ENCODE data around the gene KRTAP10-1.

Gene KRTAP10-1

GRCh38 chr21:44544566-44544965, 4.6 kb upstream of the KRTAP10-1 start:
- peaks cover 0 to 9% of the 10 kb centered on the region in 2 donors for H3K9me3 ChIP-seq (ENCODE audit: control insufficient read depth in 2 of 2, low read length in 2 of 2)
- no peak overlapping the region for H3K4me3 ChIP-seq (ENCODE audit: low read length in 2 of 2)
- H3K27ac ChIP-seq (ENCODE audit: low read length): no peak overlapping the region
- H3K4me1 ChIP-seq (ENCODE audit: control insufficient read depth, insufficient read depth, low read length): no peaks in the 10 kb centered on the region
- H3K36me3 ChIP-seq (ENCODE audit: control insufficient read depth in 2 of 2, insufficient read depth in 2 of 2, low read length in 2 of 2): no peaks in the 10 kb centered on the region
- H3K27me3 ChIP-seq (ENCODE audit: control insufficient read depth in 1 of 2, insufficient read depth in 2 of 2, low read length in 2 of 2): no peaks in the 10 kb centered on the region
- H3K9ac ChIP-seq (ENCODE audit: low read length in 2 of 2): no peak overlapping the region

- no peak overlapping the region for H3K27ac ChIP-seq (ENCODE audit: low read length)
These were observed 2.7 kb upstream of the KRTAP10-1 start for GRCh38 chr21:44542716-44543115.

DNA sequence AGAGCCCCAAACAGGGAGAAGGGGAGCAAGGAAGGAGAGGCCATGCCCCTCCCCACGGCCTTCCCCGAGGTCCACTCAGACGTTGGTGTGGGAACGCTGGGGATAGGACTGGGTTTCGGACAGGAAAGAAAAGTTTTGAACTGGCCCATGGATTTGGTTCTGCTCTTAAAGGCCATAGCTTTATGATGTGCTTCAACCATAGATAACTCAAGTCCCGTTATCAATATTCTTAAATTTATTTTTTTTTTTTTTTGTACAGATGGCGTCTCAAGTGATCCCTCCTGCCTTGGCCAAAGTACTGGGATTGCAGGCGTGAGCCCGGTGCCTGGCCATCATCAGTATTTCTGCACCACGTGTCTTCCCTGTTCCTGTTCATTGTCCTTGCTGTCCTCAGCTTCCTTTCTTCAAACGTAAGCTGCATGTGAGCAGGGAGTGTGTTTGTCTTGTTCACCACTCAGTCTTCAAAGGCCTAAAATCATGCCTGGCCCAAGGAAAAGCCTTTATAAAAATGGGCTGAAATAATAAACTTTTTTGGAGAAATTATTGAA, 820 bp upstream of the KRTAP10-1 start:
- Histone ChIP-seq H3K9ac (ENCODE audit: low read length in 2 of 2) (no peak overlapping the region), H3K27me3 (ENCODE audit: control insufficient read depth in 1 of 2, insufficient read depth in 2 of 2, low read length in 2 of 2) (peaks cover 0 to 2% of the 10 kb centered on the region in 2 donors), H3K27ac (ENCODE audit: low read length) (no peak overlapping the region), H3K9me3 (ENCODE audit: control insufficient read depth in 2 of 2, low read length in 2 of 2) (peaks cover 0 to 9% of the 10 kb centered on the region in 2 donors), H3K4me3 (ENCODE audit: low read length in 2 of 2) (no peak overlapping the region), H3K4me1 (ENCODE audit: control insufficient read depth, insufficient read depth, low read length) (no peaks in the 10 kb centered on the region), H3K36me3 (ENCODE audit: control insufficient read depth in 2 of 2, insufficient read depth in 2 of 2, low read length in 2 of 2) (no peaks in the 10 kb centered on the region)

More at GRCh38 chr21:44542716-44543115, 2.7 kb upstream of the KRTAP10-1 start:
- H3K4me1 ChIP-seq (ENCODE audit: control insufficient read depth, insufficient read depth, low read length): no peaks in the 10 kb centered on the region
- peaks cover 0 to 2% of the 10 kb centered on the region in 2 donors for H3K27me3 ChIP-seq (ENCODE audit: control insufficient read depth in 1 of 2, insufficient read depth in 2 of 2, low read length in 2 of 2)
- H3K4me3 ChIP-seq (ENCODE audit: low read length in 2 of 2): no peak overlapping the region
- H3K9ac ChIP-seq (ENCODE audit: low read length in 2 of 2): no peak overlapping the region
- H3K36me3 ChIP-seq (ENCODE audit: control insufficient read depth in 2 of 2, insufficient read depth in 2 of 2, low read length in 2 of 2): no peaks in the 10 kb centered on the region
- peaks cover 0 to 9% of the 10 kb centered on the region in 2 donors for H3K9me3 ChIP-seq (ENCODE audit: control insufficient read depth in 2 of 2, low read length in 2 of 2)

GRCh38 chr21:44539046-44539445, 949 bp downstream of the KRTAP10-1 start:
- H3K27ac ChIP-seq (ENCODE audit: low read length): no peak overlapping the region
- peaks cover 0 to 9% of the 10 kb centered on the region in 2 donors for H3K9me3 ChIP-seq (ENCODE audit: control insufficient read depth in 2 of 2, low read length in 2 of 2)
- H3K27me3 ChIP-seq (ENCODE audit: control insufficient read depth in 1 of 2, insufficient read depth in 2 of 2, low read length in 2 of 2): peaks cover 0 to 2% of the 10 kb centered on the region in 2 donors
- no peak overlapping the region for H3K4me3 ChIP-seq (ENCODE audit: low read length in 2 of 2)
- H3K9ac ChIP-seq (ENCODE audit: low read length in 2 of 2): no peak overlapping the region
- no peaks in the 10 kb centered on the region for H3K4me1 ChIP-seq (ENCODE audit: control insufficient read depth, insufficient read depth, low read length)
- H3K36me3 ChIP-seq (ENCODE audit: control insufficient read depth in 2 of 2, insufficient read depth in 2 of 2, low read length in 2 of 2): no peaks in the 10 kb centered on the region

DNA sequence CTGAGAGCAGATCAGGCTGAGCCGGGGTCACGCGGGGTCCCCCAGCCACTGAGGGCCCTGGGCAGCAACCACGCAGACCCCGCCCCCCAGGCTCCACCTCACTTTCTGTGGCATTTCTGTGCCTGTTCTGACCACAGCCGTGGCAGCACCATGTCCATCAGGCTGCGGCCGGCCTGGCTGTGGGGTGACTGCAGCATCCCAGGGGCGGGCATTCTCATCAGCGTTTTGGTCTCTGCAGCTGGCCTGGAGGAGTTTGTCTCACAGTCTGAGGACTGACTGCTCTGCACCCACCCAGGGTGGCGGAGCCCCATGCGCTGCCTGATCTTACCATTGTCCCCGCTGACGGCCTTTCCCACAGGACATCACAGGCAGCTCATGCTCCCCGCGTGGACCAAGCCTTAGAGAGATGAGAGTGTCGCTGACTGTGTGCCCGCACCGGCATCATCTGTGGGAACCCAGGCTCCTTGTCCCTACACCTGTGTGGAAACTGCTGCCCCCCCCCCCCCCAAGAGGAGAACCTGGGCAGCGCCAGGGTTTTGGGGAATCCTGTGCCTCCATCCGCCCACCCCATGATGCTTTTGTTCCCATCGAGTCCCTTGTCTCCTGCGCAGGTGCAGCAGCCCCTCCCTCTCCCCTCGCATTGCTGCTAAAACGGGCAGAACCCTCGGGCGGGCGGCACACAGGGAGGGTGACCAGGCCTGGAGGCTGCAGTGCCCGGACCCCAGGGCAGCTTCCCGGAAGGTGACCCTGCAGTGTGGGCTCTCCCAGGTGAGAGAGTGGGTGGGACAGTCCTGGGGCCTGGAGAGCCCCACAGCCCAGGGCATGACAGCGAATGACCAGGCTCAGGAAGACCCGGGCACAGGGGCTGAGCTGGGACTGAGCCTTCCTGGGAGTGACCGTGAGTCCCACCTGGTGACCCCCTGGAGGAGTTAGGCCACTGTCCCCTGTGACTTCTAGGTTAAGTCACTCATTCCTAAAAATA, 1.8 kb downstream of the KRTAP10-1 start:
- Histone ChIP-seq H3K27ac (ENCODE audit: low read length) (no peak overlapping the region), H3K36me3 (ENCODE audit: control insufficient read depth in 2 of 2, insufficient read depth in 2 of 2, low read length in 2 of 2) (no peaks in the 10 kb centered on the region), H3K27me3 (ENCODE audit: control insufficient read depth in 1 of 2, insufficient read depth in 2 of 2, low read length in 2 of 2) (peaks cover 0 to 2% of the 10 kb centered on the region in 2 donors), H3K9ac (ENCODE audit: low read length in 2 of 2) (no peak overlapping the region), H3K4me1 (ENCODE audit: control insufficient read depth, insufficient read depth, low read length) (no peaks in the 10 kb centered on the region), H3K4me3 (ENCODE audit: low read length in 2 of 2) (no peak overlapping the region), H3K9me3 (ENCODE audit: control insufficient read depth in 2 of 2, low read length in 2 of 2) (peaks cover 0 to 5% of the 10 kb centered on the region in 2 donors)

DNA sequence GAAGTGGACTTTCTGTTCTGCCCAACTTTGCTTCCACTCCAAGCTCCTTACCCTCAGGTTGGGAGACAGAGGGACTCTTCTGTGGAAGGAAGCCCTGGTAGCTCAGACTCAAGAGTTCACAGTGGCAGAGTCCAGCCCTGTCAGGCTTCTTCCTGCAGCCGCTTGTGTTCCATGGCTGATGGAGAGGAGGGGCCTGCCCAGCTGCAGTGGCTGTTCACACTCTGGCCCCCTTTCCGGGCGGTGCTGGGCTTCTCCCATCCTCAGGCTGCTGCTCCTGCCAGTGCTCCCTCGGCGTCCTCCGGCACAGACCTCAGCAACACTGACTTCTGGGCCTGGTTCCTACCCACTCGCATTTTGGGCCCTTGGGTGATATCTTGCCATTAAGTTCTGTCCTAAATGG, 4.0 kb downstream of the KRTAP10-1 start:
- H3K9me3 ChIP-seq (ENCODE audit: control insufficient read depth in 2 of 2, low read length in 2 of 2): no peaks in the 10 kb centered on the region

DNA sequence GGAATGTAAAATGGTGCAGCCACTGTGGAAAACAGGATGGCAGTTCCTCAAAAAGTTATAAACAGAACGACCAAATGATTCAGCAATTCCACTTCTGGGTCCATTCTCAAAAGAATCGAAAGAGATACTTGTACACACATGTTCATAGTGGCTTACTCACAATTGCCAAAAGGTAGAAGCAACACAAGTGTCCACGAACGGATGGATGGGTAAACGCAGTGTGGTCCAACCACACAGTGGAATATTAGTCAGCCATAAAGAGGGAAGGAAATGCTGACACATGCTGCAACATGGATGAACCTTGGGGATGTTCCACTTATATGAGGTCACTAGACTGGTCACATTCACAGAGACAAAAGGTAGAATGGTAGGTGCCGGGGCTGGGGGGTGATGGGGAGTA, 5.3 kb downstream of the KRTAP10-1 start:
- H3K9me3 ChIP-seq (ENCODE audit: control insufficient read depth in 2 of 2, low read length in 2 of 2): no peaks in the 10 kb centered on the region
- no peaks in the 10 kb centered on the region for H3K4me1 ChIP-seq (ENCODE audit: control insufficient read depth, insufficient read depth, low read length)
- peaks cover 0 to 4% of the 10 kb centered on the region in 2 donors for H3K27me3 ChIP-seq (ENCODE audit: control insufficient read depth in 1 of 2, insufficient read depth in 2 of 2, low read length in 2 of 2)
- H3K4me3 ChIP-seq (ENCODE audit: low read length in 2 of 2): no peak overlapping the region
- H3K36me3 ChIP-seq (ENCODE audit: control insufficient read depth in 2 of 2, insufficient read depth in 2 of 2, low read length in 2 of 2): no peaks in the 10 kb centered on the region
- no peak overlapping the region for H3K27ac ChIP-seq (ENCODE audit: low read length)
- no peak overlapping the region for H3K9ac ChIP-seq (ENCODE audit: low read length in 2 of 2)

More for the DNA sequence above, 4.0 kb downstream of the KRTAP10-1 start:
- no peak overlapping the region for H3K27ac ChIP-seq (ENCODE audit: low read length)
- H3K27me3 ChIP-seq (ENCODE audit: control insufficient read depth in 1 of 2, insufficient read depth in 2 of 2, low read length in 2 of 2): peaks cover 0 to 4% of the 10 kb centered on the region in 2 donors
- H3K36me3 ChIP-seq (ENCODE audit: control insufficient read depth in 2 of 2, insufficient read depth in 2 of 2, low read length in 2 of 2): no peaks in the 10 kb centered on the region
- H3K4me3 ChIP-seq (ENCODE audit: low read length in 2 of 2): no peak overlapping the region
- H3K9ac ChIP-seq (ENCODE audit: low read length in 2 of 2): no peak overlapping the region
- no peaks in the 10 kb centered on the region for H3K4me1 ChIP-seq (ENCODE audit: control insufficient read depth, insufficient read depth, low read length)

DNA sequence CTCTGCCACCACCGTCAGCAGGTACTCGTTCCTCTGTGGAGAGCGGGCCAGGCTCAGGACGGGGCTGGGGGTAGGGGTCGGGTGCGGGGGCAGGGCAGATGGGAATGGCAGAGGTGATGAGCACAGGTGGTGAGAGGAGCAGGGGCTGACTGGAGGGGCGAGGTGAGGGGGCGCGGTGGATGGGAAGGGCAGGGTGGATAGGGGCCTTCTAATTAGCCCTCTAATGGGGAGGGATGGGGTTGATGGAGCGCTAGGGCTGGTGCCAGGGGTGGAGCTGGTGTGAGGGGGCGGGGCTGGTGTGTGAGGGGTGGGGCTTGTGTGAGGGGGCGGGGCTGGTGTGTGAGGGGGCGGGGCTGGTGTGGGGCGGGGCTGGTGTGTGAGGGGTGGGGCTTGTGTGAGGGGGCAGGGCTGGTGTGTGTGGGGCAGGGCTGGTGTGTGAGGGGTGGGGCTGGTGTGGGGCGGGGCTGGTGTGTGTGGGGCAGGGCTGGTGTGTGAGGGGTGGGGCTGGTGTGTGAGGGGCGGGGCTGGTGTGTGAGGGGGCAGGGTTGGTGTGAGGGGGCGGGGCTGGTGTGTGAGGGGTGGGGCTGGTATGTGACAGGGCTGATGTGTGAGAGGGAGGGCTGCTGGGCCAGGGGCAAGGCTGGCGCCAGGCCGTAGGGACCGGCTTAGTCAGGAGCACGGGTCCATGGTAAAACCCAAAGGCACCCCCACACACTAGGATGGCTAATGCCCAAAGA, 5.9 kb downstream of the KRTAP10-1 start:
- no peak overlapping the region for H3K27ac ChIP-seq (ENCODE audit: low read length)
- H3K9ac ChIP-seq (ENCODE audit: low read length in 2 of 2): no peak overlapping the region
- no peaks in the 10 kb centered on the region for H3K36me3 ChIP-seq (ENCODE audit: control insufficient read depth in 2 of 2, insufficient read depth in 2 of 2, low read length in 2 of 2)
- no peaks in the 10 kb centered on the region for H3K4me1 ChIP-seq (ENCODE audit: control insufficient read depth, insufficient read depth, low read length)
- no peaks in the 10 kb centered on the region for H3K9me3 ChIP-seq (ENCODE audit: control insufficient read depth in 2 of 2, low read length in 2 of 2)
- no peak overlapping the region for H3K4me3 ChIP-seq (ENCODE audit: low read length in 2 of 2)
- H3K27me3 ChIP-seq (ENCODE audit: control insufficient read depth in 1 of 2, insufficient read depth in 2 of 2, low read length in 2 of 2): peaks cover 0 to 4% of the 10 kb centered on the region in 2 donors

- H3K4me1 ChIP-seq (ENCODE audit: control insufficient read depth, insufficient read depth, low read length): no peaks in the 10 kb centered on the region
- no peak overlapping the region for H3K4me3 ChIP-seq (ENCODE audit: low read length in 2 of 2)
- no peak overlapping the region for H3K27ac ChIP-seq (ENCODE audit: low read length)
- no peaks in the 10 kb centered on the region for H3K36me3 ChIP-seq (ENCODE audit: control insufficient read depth in 2 of 2, insufficient read depth in 2 of 2, low read length in 2 of 2)
- H3K27me3 ChIP-seq (ENCODE audit: control insufficient read depth in 1 of 2, insufficient read depth in 2 of 2, low read length in 2 of 2): peaks cover 0 to 2% of the 10 kb centered on the region in 2 donors
- no peak overlapping the region for H3K9ac ChIP-seq (ENCODE audit: low read length in 2 of 2)
- H3K9me3 ChIP-seq (ENCODE audit: control insufficient read depth in 2 of 2, low read length in 2 of 2): no peaks in the 10 kb centered on the region
These were observed 6.7 kb downstream of the KRTAP10-1 start for GRCh38 chr21:44533121-44533890.

GRCh38 chr21:44532712-44533111, 7.3 kb downstream of the KRTAP10-1 start:
- no peaks in the 10 kb centered on the region for H3K36me3 ChIP-seq (ENCODE audit: control insufficient read depth in 2 of 2, insufficient read depth in 2 of 2, low read length in 2 of 2)
- no peak overlapping the region for H3K9ac ChIP-seq (ENCODE audit: low read length in 2 of 2)
- peaks cover 0 to 2% of the 10 kb centered on the region in 2 donors for H3K27me3 ChIP-seq (ENCODE audit: control insufficient read depth in 1 of 2, insufficient read depth in 2 of 2, low read length in 2 of 2)
- no peaks in the 10 kb centered on the region for H3K4me1 ChIP-seq (ENCODE audit: control insufficient read depth, insufficient read depth, low read length)
- H3K27ac ChIP-seq (ENCODE audit: low read length): no peak overlapping the region
- no peaks in the 10 kb centered on the region for H3K9me3 ChIP-seq (ENCODE audit: control insufficient read depth in 2 of 2, low read length in 2 of 2)
- no peak overlapping the region for H3K4me3 ChIP-seq (ENCODE audit: low read length in 2 of 2)

Measured in stomach smooth muscle (tissue), 2 donors.